Keratinocyte (primary cell): Measurements from ENCODE around the gene BNC1. TPM values are rescaled to one million over a fixed set of nuclear protein-coding genes. Genes with fewer than 3 reads are reported as not detected.

Experiments
- DNase-seq: peaks from one replicate; pipeline ENCODE4 v3.0.0-alpha.2; 2011; ENCODE audit warnings: low read depth, missing footprints, low spot score
- FAIRE-seq: peaks from 2 replicates; lab custom pipeline; 2011; peaks lifted over from hg19 to GRCh38; lab: Jason Lieb, UNC
- H2AFZ ChIP-seq: 2 replicates; pipeline ENCODE4 v1.6.0; 2012; ENCODE audit warnings: low read length, control low read depth, inconsistent platforms; ENCODE audit not compliant: control insufficient read depth
- H3K27ac ChIP-seq: 2 replicates; pipeline ENCODE4 v1.5.1; 2011; ENCODE audit warnings: low read length; ENCODE audit not compliant: control insufficient read depth, insufficient read depth
- H3K27me3 ChIP-seq: 3 replicates; pipeline ENCODE4 v1.6.0; 2011; ENCODE audit warnings: low read length; ENCODE audit not compliant: control insufficient read depth, insufficient read depth; ENCODE audit errors: extremely low read depth
- H3K36me3 ChIP-seq, 2 experiments: 2 replicates in 1 of 2; 3 replicates in 1 of 2; pipeline ENCODE4 v1.5.1; 2011; ENCODE audit warnings: low read length in 2 of 2, mild to moderate bottlenecking in 1 of 2; ENCODE audit not compliant: control insufficient read depth in 2 of 2, insufficient read depth in 2 of 2; ENCODE audit errors: extremely low read depth in 1 of 2
- H3K4me1 ChIP-seq: 3 replicates; pipeline ENCODE4 v1.5.1; 2011; ENCODE audit warnings: low read length; ENCODE audit not compliant: control insufficient read depth, insufficient read depth; ENCODE audit errors: extremely low read depth
- H3K4me2 ChIP-seq: 3 replicates; pipeline ENCODE4 v1.6.0; 2011; ENCODE audit warnings: low read depth, low read length; ENCODE audit not compliant: control insufficient read depth, insufficient read depth; ENCODE audit errors: extremely low read depth
- H3K4me3 ChIP-seq, 3 experiments: fragments of 200-600 bp in 1 of 3; sonication (generic) in 1 of 3; 2 replicates in 2 of 3; 3 replicates in 1 of 3; pipeline ENCODE4 v1.5.1; 2011 to 2016; ENCODE audit warnings: low read length in 3 of 3, mild to moderate bottlenecking in 3 of 3, control low read depth in 2 of 3, inconsistent platforms in 1 of 3, low read depth in 1 of 3, mixed read lengths in 1 of 3, mixed run types in 1 of 3, moderate library complexity in 1 of 3; ENCODE audit not compliant: control insufficient read depth in 2 of 3, insufficient read depth in 2 of 3; ENCODE audit errors: extremely low read depth in 1 of 3
- H3K79me2 ChIP-seq: 2 replicates; pipeline ENCODE4 v1.6.0; 2012; ENCODE audit warnings: low read length; ENCODE audit not compliant: control insufficient read depth, insufficient read depth
- H3K9ac ChIP-seq: 3 replicates; pipeline ENCODE4 v1.6.0; 2011; ENCODE audit warnings: low read length; ENCODE audit not compliant: control insufficient read depth, insufficient read depth; ENCODE audit errors: extremely low read depth
- H3K9me1 ChIP-seq: 3 replicates; pipeline ENCODE4 v1.6.0; 2011; ENCODE audit warnings: low read length; ENCODE audit not compliant: control insufficient read depth, insufficient read depth; ENCODE audit errors: extremely low read depth
- H3K9me3 ChIP-seq: 2 replicates; pipeline ENCODE4 v1.5.1; 2012; ENCODE audit warnings: low read depth, low read length; ENCODE audit not compliant: control insufficient read depth
- H4K20me1 ChIP-seq: 3 replicates; pipeline ENCODE4 v1.6.0; 2011; ENCODE audit warnings: low read length; ENCODE audit not compliant: control insufficient read depth, insufficient read depth; ENCODE audit errors: extremely low read depth
- CTCF ChIP-seq, 3 experiments: IDR thresholded peaks in 1 of 3; conservative IDR thresholded peaks in 1 of 3; optimal IDR thresholded peaks in 1 of 3; 2 replicates in 2 of 3; 3 replicates in 1 of 3; pipeline versions ENCODE3 to v1.5.1; 2011; ENCODE audit warnings: low read length in 3 of 3, mild to moderate bottlenecking in 3 of 3, moderate library complexity in 2 of 3, control low read depth in 1 of 3, inconsistent platforms in 1 of 3; ENCODE audit not compliant: insufficient read depth in 2 of 3; ENCODE audit errors: extremely low read depth in 1 of 3
- EZH2 ChIP-seq: IDR thresholded peaks from one replicate; pipeline ENCODE4 v1.6.1; 2012; ENCODE audit warnings: inconsistent platforms, mild to moderate bottlenecking, low read length, moderate library complexity
- dilution Hi-C: fragments of 300-500 bp; cut with MboI; formaldehyde crosslinking; loops from one replicate; pipeline ENCODE4 v1.7.0; 2020; ENCODE audit warnings: low sequenced_read_pairs; ENCODE audit not compliant: extremely low pct_ligation_motif_present
- polyA minus RNA-seq, 3 experiments: library from RNA; depleted of rRNA, polyadenylated mRNA; stranded (reverse); fragments of >200 nt; gene quantifications; 1 replicate in 1 of 3; 2 replicates in 1 of 3; 3 replicates in 1 of 3; pipeline ENCODE4 v1.2.3, GENCODE V29; 2011
- polyA plus RNA-seq, 5 experiments: library from polyadenylated mRNA; depleted of rRNA in 3 of 5; stranded (reverse) in 3 of 5; stranded (forward) in 1 of 5; unstranded in 1 of 5; fragments of >200 nt; gene quantifications; 1 replicate in 1 of 5; 2 replicates in 3 of 5; 3 replicates in 1 of 5; pipeline versions ENCODE4 v1.2.1 to v1.2.3, GENCODE V29; 2011 to 2012; ENCODE audit warnings: missing spikeins in 2 of 5, low read depth in 1 of 5, low replicate concordance in 1 of 5

Gene BNC1
- polyA plus RNA-seq (109 to 182 TPM (median 137 TPM) in 3 replicates), polyA minus RNA-seq (161 to 227 TPM (median 203 TPM) in 3 replicates)
- 17.3 TPM for polyA plus RNA-seq (2011; ENCODE audit: low read depth)
- 94.9 and 129 TPM in 2 replicates for polyA plus RNA-seq (2011; cell fraction: cytosol; rRNA removed)
- 186 and 215 TPM in 2 replicates for polyA plus RNA-seq (2011; cell fraction: nucleus; rRNA removed)
- polyA plus RNA-seq (2012; ENCODE audit: low replicate concordance): 41.1 and 106 TPM in 2 replicates
- 103 TPM for polyA minus RNA-seq (2011; cell fraction: cytosol; rRNA and poly(A)+ RNA removed)
- polyA minus RNA-seq (2011; cell fraction: nucleus; rRNA and poly(A)+ RNA removed): 117 and 228 TPM in 2 replicates

- Histone ChIP-seq H2AFZ (no peak within 1 kb of the TSS), H3K27ac (peak within 1 kb of the TSS; percentile 98), H3K4me2 (peak within 1 kb of the TSS; percentile 95), H3K4me1 (peaks cover 48% of the 10 kb centered on the region), H3K9ac (peak within 1 kb of the TSS; percentile 94), H3K4me3 (peak within 1 kb of the TSS; percentile 79 to 90 (median 83)), H3K9me1 (no peaks in the 10 kb centered on the region), H3K9me3 (no peaks in the 10 kb centered on the region), H4K20me1 (peaks cover 2% of the 10 kb centered on the region), H3K27me3 (no peaks in the 10 kb centered on the region), H3K79me2 (peaks cover 49% of the 10 kb centered on the region), H3K36me3 (peaks cover 3 to 22% of the 10 kb centered on the region in 2 experiments)
- dilution Hi-C loops: no loop called here
- FAIRE-seq (no peak), DNase-seq (no peak)
- TF ChIP-seq EZH2: no peak
- no peak for TF ChIP-seq CTCF (optimal IDR thresholded peaks at IDR 0.05 in 1 of 3, IDR thresholded peaks at IDR 0.05 in 1 of 3, conservative IDR thresholded peaks at IDR 0.05 in 1 of 3; ENCODE audit: extremely low read depth in 1 of 3, insufficient read depth in 2 of 3, low read length in 3 of 3)
These were observed at the start of gene BNC1 for GRCh38 chr15:83284559-83285283. Gene BNC1, minus strand, starts transcription at chr15:83284664. Its CDS starts 36 bp downstream, at chr15:83284628.

GRCh38 chr15:83327041-83327440 lies 42.6 kb upstream of the BNC1 start:
- H3K79me2 ChIP-seq: no peaks in the 10 kb centered on the region
- H3K4me3 ChIP-seq: no peak overlapping the region
- no peak overlapping the region for H3K9ac ChIP-seq
- H3K27ac ChIP-seq: no peak overlapping the region
- TF ChIP-seq CTCF (optimal IDR thresholded peaks at IDR 0.05 in 1 of 3, IDR thresholded peaks at IDR 0.05 in 1 of 3, conservative IDR thresholded peaks at IDR 0.05 in 1 of 3; ENCODE audit: extremely low read depth in 1 of 3, insufficient read depth in 2 of 3, low read length in 3 of 3): no peak
- TF ChIP-seq EZH2: no peak
- FAIRE-seq (peak; percentile 83), DNase-seq (no peak)
- no peak overlapping the region for H3K4me2 ChIP-seq
- H2AFZ ChIP-seq: no peak overlapping the region
- H4K20me1 ChIP-seq: no peaks in the 10 kb centered on the region
- H3K9me1 ChIP-seq: no peaks in the 10 kb centered on the region
- no peaks in the 10 kb centered on the region for H3K27me3 ChIP-seq
- peaks cover 38% of the 10 kb centered on the region for H3K4me1 ChIP-seq
- no peaks in the 10 kb centered on the region for H3K9me3 ChIP-seq
- dilution Hi-C loops: no loop called here
- no peaks in the 10 kb centered on the region for H3K36me3 ChIP-seq
